ENCODE measurements around the gene PRKN.

Gene PRKN

GRCh38 chr6:161443848-161444247 lies 1283.7 kb downstream of the PRKN start:
- DNase-seq (ENCODE audit: low read depth) = no peak

- DNase-seq (ENCODE audit: low read depth) = no peak
Measured at GRCh38 chr6:161442420-161442819, 1285.1 kb downstream of the PRKN start.

GRCh38 chr6:161440299-161440698 lies 1287.3 kb downstream of the PRKN start:
- DNase-seq (ENCODE audit: low read depth) = no peak

DNA sequence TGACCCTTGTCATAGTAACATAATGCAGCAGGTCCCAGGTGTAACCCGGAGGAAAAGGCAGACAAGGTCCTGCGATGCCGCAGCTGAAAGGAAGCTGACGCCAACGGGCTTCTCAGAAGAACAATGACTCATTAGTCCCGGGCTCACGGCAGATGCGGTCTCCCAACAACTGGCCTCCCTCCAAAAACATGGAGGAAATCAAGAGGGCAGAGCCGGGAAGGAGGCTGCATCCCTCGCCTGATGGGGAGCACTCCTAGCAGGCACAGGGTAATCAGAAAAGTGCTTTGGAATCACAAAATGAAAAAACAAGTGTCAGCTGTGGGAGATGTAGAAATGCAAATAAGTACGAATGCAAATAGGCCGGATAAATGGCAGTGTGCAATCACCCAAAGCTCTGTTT lies 1288.5 kb downstream of the PRKN start:
- no peak for DNase-seq (ENCODE audit: low read depth)

DNA sequence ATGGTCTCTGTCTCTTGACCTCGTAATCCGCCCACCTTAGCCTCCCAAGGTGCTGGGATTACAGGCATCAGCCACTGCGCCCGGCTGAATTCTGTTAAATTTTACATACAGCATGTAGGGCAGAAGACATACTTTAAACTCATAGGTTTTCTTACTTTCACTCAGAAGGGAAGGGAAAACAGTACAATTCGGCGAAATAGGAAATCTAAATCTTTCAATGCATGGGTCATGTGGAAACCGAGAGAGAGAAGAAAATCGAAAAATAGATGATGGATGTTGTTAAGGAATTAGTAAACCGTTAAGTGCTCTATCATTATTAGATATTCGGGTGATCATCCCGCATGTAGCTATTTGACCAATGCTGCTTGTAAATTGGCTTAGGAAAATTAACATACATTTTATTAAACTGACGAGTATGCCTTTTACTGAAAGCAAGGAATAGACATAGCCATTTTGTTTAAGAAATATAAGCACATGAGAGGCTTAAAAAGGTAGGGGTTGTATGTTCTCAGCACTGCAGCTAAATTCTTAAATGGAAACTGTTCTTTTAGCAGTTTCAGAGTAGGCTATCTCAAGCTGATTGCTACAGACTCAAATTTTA lies 1289.0 kb downstream of the PRKN start:
- no peak for DNase-seq (ENCODE audit: low read depth)

GRCh38 chr6:161437851-161438250 lies 1289.7 kb downstream of the PRKN start:
- DNase-seq (ENCODE audit: low read depth) = no peak

GRCh38 chr6:161436106-161436876 lies 1291.3 kb downstream of the PRKN start:
- DNase-seq (ENCODE audit: low read depth) = no peak

DNA sequence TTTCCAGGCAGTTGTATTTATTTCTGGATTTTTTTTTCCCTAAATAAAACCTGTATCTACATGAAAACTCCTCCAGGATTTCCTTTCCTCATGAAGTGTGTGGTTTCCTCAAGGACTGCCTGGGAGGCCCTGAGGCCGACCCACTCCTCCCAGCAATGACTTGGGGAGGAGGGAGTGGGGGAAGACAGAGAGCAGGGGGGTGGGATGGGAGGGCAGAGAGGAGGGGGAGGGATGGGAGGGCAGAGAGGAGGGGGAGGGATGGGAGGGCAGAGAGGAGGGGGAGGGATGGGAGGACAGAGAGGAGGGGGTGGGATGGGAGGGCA lies 1291.9 kb downstream of the PRKN start:
- DNase-seq (ENCODE audit: low read depth) = no peak

DNA sequence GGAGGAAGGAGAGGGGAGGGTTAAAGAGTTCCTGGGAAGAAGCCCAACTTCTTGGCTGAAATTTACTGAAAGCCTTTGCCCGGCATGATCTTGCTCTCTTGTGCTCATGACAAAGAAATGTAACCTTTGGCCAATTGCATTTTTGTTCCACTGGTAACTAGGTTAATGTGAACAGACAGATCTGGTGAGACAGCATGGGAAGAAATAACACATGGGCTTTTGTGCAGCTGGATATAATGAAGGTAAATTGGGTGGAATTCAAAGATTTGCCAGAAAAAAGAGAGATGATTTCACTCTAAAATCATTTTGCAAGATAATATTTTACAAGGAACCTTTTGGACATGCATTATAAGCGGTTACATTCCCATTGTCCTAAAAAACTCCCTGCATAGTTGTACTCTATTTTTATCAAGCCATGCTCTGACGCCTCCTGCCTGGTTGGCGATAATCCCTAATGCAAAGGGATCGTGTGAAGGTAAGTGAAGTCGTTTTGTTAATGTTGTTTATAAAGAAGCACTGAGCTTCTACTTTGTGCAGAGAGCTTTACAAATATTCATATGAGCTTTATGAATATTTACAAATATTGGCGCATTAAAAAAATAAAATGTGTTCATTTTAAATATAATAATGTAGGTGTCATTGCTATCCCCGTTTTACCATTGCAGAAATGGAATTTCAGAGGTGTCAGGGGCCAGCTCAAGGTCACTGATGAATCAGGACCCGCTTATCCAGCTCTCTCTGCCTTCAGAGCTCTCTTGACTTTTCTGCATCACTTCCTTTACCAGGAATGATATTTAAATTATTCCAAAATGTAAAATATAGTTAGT lies 1292.4 kb downstream of the PRKN start:
- no peak for DNase-seq (ENCODE audit: low read depth)

DNA sequence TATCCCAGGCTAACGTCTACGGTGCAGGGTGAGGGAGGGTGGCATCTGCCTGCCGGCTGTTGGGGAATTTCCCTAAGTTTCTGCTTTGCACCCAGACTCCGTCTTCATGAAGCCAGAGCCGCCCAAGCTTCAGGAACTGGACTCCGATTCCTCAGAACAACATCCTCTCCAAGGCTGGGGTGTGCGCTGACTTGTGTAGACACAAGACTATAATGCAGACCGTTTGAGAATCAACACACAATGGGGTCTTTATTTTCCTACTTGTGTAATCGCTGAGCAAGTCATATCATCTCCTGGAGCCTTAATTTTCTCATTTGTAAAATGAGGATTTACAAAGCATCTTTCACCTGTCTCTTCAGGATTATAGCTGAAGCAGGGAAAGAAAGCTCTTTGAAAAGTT lies 1293.2 kb downstream of the PRKN start:
- no peak for DNase-seq (ENCODE audit: low read depth)

DNA sequence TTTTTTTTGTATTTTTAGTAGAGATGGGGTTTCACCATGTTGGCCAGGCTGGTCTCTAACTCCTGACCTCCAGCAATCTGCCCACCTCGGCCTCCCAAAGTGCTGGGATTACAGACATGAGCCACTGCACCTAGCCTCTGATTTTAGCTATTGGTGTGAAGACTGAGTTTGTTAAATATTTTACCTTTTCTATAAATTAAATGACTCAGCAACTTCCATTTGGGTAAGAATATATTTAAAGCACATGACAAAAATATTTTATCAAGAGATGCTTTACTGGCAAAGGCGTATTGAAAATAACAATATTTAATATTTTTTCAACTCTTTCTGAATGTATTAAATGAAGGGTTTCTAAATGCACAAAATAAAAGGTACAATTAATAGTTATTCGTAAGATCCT lies 1295.0 kb downstream of the PRKN start:
- DNase-seq (ENCODE audit: low read depth) = no peak

DNA sequence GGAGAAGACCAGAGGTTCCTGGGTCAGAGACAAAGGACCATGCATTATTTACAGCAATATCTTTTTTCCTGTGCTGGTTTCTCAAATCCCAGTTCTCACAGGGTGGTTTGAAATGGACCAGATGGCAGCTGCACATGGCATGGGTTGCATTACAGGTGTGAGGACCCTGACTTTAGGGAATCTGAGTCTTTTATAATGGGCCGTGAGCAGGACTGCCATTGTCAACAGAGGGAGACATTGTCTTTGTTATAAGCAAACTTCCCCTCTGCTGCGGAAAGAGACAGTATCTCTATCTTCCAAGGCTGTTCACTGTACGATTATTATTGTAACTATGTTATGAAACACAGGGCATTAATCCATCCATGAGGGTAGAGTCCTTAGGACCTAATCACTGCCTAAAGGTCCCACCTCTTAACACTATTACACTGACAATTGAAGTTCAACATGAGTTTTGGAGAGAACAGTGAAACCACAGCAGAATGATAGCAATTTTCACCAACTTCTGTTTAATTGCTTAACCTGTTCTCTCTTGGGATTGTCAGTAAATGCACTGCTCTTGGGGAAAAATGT lies 1297.6 kb downstream of the PRKN start:
- no peak for DNase-seq (ENCODE audit: low read depth)

DNA sequence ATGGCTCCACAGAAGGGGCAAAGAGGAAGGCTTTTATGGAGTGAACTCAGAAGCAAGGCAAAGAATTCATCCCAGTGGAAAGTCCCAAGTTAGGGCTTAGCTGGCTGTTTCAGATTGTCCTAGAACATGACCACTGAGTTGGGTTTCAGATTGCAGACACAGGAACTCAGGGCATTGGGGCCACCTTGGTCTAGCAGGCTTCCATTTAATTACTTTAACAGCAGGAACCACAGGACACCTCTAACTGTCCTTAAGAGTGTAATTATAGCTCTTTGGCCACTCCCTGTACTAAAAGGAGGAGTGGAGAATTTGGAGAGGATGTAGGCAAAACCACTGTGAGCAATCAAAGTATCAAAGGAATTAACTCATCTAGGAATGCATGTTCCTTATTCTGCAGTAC lies 1303.1 kb downstream of the PRKN start:
- DNase-seq (ENCODE audit: low read depth) = no peak

DNA sequence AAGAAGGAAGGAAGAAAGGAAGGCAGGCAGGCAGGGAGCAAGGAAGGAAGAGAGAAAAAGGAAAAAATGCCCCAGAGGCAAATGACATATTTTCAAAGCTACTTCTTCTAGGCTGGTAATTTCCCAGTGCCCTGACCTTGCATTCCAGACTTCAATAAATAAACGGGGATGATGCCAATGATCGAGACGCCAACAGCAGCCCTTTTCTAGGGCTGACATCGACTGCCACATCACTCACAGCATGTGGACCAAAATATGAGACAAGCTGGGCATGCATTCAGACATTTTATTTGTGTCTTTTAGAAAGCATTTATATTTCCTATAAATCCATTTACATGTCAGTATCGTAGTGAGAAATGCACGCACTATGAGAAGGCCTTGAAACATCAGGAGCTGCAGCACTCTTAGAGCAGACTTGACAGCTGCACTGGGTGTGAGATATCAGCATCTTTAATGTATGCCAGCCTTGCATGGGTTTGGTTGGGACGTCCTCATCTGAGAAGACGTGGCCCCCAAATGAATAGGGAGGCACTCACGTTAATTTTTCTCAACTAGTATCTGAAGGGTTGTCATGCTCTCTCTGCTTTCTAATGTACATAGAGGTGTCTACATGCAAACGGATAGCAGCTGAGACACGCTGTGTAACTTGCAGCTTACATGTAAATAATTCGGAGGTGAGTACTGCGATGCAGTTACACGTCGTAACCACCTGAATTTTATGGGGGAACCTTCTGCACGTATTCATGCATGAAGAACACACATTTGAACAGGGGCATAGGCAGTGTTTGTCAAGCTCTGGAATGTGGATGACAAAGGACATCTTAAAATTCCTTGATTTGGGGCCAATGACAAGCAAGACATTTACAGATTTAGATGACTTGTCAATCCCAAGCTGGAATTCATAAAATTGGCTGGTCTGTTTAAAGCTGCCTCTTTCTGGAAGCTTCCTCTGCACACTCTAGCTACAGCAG lies 1304.6 kb downstream of the PRKN start:
- no peak for DNase-seq (ENCODE audit: low read depth)

- no peak for DNase-seq (ENCODE audit: low read depth)
Measured at GRCh38 chr6:161418463-161418945, 1309.1 kb downstream of the PRKN start.

DNA sequence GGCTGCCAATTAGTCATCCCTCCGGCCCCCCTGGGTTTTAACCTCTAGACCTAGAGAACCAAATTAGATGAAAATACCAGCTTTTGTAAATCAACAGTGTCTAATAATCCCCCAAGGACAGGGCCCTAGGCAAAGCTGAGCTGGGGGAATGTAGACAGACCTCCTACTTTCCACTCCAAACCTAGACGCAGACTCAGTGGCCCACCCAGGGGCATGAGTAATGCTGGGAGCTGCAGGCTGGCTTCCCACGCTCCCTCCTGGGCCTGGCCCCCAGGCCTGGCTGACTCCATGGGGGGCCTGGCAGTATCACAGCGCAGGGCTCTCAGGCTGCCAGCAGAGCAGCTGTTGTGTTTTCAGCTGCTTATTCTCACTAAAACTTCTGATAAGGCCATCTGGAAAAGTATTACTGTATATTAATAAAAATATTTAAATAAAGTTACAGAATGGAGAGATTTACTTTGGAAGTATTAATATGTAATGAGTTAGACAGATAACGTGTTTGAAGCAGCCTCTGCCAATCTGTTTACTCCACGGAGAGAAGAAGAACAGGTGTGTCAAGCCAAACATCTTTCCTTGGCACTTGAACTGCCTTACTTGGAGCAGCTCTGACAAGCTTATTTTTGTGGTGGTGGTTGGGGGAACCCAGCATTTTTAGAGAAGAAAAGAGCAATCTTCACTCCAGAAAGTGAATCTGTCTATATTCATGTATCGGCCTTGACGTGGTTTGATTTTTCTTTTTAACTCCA lies 1309.7 kb downstream of the PRKN start:
- no peak for DNase-seq (ENCODE audit: low read depth)

DNA sequence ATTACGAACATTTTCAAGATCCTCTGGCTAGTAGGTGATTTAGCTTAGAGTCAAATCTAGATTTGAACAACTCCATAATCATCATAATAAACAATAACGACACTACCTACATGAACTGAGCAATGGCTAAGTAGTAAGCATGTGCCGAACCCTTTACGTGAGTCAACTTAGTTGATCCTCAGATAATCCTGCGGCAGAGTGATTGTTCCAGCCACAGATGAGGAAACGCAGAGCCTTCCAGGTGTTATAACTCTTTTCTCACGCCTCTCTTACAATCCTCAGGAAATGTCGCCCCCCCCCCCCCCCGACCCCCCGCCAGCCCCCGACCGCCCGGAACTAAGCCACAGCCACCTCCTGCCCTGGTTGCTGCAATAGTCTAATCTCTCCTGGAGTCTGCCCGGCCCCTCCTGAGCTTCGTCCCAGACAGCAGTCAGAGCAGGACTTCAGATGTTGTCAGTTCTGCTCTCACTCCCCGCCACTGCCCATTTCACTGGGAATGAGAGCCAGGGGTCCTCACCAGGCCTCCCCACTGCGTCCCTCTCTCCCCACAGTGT lies 1312.2 kb downstream of the PRKN start:
- DNase-seq (ENCODE audit: low read depth) = no peak

GRCh38 chr6:161414707-161415106 lies 1312.9 kb downstream of the PRKN start:
- no peak for DNase-seq (ENCODE audit: low read depth)

DNA sequence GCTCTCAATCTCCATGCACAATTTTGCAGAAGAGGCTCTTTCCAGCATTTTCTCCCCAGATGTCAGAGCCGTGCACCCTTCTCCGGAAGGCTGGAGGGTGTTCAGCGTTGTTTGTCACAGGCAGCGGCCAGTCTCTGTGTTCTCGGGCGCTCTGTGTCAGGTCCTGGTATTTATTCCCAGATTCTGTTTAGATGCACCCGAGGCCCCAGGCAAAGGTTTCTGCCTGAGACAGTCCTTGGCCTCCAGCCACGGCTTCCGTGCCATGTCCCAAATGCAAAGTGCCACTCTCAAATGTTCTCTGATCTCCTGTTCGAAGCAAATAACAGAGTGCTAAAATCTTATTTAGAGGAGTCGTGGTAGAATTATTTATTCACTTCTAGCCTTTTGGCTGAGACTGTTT lies 1313.4 kb downstream of the PRKN start:
- DNase-seq (ENCODE audit: low read depth) = no peak

GRCh38 chr6:161413355-161413771 lies 1314.2 kb downstream of the PRKN start:
- DNase-seq (ENCODE audit: low read depth) = no peak

Measured in HS-27A (cell line).